Measurements from ENCODE around the gene RND1.

The RND1 gene

DNA sequence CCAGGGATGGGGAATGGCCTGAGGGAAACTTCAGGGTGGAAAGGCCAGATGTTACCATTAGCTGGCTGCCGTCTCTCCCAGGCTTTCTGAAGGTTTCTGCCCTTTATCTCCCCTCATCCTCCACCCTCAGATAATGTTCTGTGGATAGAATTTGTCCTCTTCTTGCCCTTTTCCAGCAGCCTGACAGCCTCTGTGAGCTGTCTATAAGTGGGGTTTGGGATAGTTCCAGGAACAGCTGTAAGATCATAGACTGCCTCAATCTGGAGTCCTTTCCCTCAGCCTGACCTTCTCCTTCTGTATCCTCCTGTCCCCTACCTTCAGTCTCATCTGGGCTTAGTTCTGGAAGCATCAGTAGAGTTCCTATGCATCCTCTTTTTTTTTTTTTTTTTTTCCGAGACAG is 2.8 kb upstream of the RND1 start:
- TF ChIP-seq, protein P1, sequence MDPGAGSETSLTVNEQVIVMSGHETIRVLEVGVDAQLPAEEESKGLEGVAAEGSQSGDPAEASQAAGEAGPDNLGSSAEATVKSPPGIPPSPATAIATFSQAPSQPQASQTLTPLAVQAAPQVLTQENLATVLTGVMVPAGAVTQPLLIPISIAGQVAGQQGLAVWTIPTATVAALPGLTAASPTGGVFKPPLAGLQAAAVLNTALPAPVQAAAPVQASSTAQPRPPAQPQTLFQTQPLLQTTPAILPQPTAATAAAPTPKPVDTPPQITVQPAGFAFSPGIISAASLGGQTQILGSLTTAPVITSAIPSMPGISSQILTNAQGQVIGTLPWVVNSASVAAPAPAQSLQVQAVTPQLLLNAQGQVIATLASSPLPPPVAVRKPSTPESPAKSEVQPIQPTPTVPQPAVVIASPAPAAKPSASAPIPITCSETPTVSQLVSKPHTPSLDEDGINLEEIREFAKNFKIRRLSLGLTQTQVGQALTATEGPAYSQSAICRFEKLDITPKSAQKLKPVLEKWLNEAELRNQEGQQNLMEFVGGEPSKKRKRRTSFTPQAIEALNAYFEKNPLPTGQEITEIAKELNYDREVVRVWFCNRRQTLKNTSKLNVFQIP (CRISPR knock-in tag; IDR thresholded peaks at IDR 0.05; ENCODE audit: borderline replicate concordance, low read depth), result no peak
- no peak for TF ChIP-seq GLIS3 (CRISPR knock-in tag; IDR thresholded peaks at IDR 0.05)
- no peak for TF ChIP-seq ZNF8 (CRISPR knock-in tag; IDR thresholded peaks at IDR 0.05)
- TF ChIP-seq TCF4 (CRISPR knock-in tag; IDR thresholded peaks at IDR 0.05; ENCODE audit: borderline replicate concordance), result no peak
- no peak for TF ChIP-seq ISL1 (CRISPR knock-in tag; IDR thresholded peaks at IDR 0.05)
- no peak for TF ChIP-seq ZFP30 (CRISPR knock-in tag; IDR thresholded peaks at IDR 0.05)
- TF ChIP-seq BACH2 (CRISPR knock-in tag; IDR thresholded peaks at IDR 0.05; ENCODE audit: borderline replicate concordance), result no peak
- no peak for TF ChIP-seq ZNF70 (CRISPR knock-in tag; IDR thresholded peaks at IDR 0.05)
- TF ChIP-seq, protein P2, sequence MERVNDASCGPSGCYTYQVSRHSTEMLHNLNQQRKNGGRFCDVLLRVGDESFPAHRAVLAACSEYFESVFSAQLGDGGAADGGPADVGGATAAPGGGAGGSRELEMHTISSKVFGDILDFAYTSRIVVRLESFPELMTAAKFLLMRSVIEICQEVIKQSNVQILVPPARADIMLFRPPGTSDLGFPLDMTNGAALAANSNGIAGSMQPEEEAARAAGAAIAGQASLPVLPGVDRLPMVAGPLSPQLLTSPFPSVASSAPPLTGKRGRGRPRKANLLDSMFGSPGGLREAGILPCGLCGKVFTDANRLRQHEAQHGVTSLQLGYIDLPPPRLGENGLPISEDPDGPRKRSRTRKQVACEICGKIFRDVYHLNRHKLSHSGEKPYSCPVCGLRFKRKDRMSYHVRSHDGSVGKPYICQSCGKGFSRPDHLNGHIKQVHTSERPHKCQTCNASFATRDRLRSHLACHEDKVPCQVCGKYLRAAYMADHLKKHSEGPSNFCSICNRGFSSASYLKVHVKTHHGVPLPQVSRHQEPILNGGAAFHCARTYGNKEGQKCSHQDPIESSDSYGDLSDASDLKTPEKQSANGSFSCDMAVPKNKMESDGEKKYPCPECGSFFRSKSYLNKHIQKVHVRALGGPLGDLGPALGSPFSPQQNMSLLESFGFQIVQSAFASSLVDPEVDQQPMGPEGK (CRISPR knock-in tag; IDR thresholded peaks at IDR 0.05; ENCODE audit: borderline replicate concordance), result no peak
- no peak for TF ChIP-seq SNAI2 (CRISPR knock-in tag; IDR thresholded peaks at IDR 0.05)
- TF ChIP-seq RARB (CRISPR knock-in tag; IDR thresholded peaks at IDR 0.05), result no peak
- TF ChIP-seq TOX (CRISPR knock-in tag; IDR thresholded peaks at IDR 0.05; ENCODE audit: borderline replicate concordance), result no peak
- ATAC-seq, result no peak

DNA sequence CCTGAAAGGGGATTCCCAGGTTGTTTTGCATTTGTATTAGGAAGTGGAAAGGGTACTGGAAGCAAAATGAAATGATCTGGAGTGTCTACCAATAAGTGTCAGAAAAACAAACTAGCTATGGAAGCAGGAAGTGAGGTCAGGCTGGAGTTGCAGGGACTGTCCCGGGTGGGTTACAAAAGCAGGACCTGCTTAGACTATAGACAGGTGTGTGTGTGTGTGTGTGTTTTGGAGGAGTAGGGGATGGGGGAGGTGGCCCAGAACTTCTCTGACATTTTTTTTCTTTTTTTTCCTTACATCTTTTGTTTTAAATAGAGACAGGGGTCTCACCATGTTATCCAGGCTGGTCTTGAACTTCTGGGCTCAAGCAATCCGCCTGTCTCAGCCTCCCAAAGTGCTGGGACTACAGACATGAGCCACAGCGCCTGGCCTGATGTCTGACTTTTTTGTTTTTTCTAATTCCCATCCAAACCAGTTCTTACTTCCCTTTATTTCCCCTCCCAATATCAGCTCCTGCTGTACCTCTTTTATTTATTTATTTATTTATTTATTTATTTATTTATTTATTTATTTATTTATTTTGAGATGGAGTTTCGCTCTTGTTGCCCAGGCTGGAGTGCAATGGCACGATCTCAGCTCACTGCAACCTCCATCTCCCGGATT is 512 bp upstream of the RND1 start:
- ATAC-seq, result peak; percentile 31
- TF ChIP-seq, protein P3, sequence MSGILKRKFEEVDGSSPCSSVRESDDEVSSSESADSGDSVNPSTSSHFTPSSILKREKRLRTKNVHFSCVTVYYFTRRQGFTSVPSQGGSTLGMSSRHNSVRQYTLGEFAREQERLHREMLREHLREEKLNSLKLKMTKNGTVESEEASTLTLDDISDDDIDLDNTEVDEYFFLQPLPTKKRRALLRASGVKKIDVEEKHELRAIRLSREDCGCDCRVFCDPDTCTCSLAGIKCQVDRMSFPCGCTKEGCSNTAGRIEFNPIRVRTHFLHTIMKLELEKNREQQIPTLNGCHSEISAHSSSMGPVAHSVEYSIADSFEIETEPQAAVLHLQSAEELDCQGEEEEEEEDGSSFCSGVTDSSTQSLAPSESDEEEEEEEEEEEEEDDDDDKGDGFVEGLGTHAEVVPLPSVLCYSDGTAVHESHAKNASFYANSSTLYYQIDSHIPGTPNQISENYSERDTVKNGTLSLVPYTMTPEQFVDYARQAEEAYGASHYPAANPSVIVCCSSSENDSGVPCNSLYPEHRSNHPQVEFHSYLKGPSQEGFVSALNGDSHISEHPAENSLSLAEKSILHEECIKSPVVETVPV (CRISPR knock-in tag; IDR thresholded peaks at IDR 0.05), result no peak
- TF ChIP-seq, protein P4, sequence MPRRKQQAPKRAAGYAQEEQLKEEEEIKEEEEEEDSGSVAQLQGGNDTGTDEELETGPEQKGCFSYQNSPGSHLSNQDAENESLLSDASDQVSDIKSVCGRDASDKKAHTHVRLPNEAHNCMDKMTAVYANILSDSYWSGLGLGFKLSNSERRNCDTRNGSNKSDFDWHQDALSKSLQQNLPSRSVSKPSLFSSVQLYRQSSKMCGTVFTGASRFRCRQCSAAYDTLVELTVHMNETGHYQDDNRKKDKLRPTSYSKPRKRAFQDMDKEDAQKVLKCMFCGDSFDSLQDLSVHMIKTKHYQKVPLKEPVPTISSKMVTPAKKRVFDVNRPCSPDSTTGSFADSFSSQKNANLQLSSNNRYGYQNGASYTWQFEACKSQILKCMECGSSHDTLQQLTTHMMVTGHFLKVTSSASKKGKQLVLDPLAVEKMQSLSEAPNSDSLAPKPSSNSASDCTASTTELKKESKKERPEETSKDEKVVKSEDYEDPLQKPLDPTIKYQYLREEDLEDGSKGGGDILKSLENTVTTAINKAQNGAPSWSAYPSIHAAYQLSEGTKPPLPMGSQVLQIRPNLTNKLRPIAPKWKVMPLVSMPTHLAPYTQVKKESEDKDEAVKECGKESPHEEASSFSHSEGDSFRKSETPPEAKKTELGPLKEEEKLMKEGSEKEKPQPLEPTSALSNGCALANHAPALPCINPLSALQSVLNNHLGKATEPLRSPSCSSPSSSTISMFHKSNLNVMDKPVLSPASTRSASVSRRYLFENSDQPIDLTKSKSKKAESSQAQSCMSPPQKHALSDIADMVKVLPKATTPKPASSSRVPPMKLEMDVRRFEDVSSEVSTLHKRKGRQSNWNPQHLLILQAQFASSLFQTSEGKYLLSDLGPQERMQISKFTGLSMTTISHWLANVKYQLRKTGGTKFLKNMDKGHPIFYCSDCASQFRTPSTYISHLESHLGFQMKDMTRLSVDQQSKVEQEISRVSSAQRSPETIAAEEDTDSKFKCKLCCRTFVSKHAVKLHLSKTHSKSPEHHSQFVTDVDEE (CRISPR knock-in tag; IDR thresholded peaks at IDR 0.05), result no peak
- TF ChIP-seq, protein P5, sequence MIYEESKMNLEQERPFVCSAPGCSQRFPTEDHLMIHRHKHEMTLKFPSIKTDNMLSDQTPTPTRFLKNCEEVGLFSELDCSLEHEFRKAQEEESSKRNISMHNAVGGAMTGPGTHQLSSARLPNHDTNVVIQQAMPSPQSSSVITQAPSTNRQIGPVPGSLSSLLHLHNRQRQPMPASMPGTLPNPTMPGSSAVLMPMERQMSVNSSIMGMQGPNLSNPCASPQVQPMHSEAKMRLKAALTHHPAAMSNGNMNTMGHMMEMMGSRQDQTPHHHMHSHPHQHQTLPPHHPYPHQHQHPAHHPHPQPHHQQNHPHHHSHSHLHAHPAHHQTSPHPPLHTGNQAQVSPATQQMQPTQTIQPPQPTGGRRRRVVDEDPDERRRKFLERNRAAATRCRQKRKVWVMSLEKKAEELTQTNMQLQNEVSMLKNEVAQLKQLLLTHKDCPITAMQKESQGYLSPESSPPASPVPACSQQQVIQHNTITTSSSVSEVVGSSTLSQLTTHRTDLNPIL (CRISPR knock-in tag; IDR thresholded peaks at IDR 0.05; ENCODE audit: low read depth), result no peak
- TF ChIP-seq SNAI2 (CRISPR knock-in tag; IDR thresholded peaks at IDR 0.05) (no peak), ZNF70 (CRISPR knock-in tag; IDR thresholded peaks at IDR 0.05) (no peak), BACH2 (CRISPR knock-in tag; IDR thresholded peaks at IDR 0.05; ENCODE audit: borderline replicate concordance) (no peak), ZFP3 (CRISPR knock-in tag; IDR thresholded peaks at IDR 0.05) (no peak), CSDC2 (CRISPR knock-in tag; IDR thresholded peaks at IDR 0.05) (no peak)
- TF ChIP-seq, protein P2 (CRISPR knock-in tag; IDR thresholded peaks at IDR 0.05; ENCODE audit: borderline replicate concordance), result no peak

DNA sequence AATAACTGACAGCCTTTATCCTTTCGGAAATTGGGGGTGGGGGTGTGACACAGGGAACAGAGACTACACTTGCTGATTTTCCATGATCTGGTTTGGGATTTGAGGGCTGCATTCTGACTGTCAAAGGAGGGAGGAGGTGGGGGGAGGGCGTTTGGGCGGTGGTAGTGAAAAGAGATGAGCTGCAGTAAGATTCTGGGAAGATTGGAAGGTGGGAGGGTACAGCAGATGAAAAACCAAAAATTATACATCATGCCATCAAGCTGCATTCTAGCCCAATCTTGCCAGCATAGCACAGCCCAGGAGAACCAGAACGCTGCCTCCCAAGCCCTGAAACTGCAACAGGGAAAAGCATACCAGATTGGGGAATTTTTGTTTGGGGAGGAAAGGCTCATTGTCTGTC is 2.4 kb downstream of the RND1 start:
- ATAC-seq, result no peak
- no peak for TF ChIP-seq SNAI2 (CRISPR knock-in tag; IDR thresholded peaks at IDR 0.05)
- TF ChIP-seq CSDC2 (CRISPR knock-in tag; IDR thresholded peaks at IDR 0.05), result no peak
- TF ChIP-seq, protein P2 (CRISPR knock-in tag; IDR thresholded peaks at IDR 0.05; ENCODE audit: borderline replicate concordance), result no peak
- TF ChIP-seq, protein P4 (CRISPR knock-in tag; IDR thresholded peaks at IDR 0.05), result no peak
- TF ChIP-seq ARNTL (CRISPR knock-in tag; IDR thresholded peaks at IDR 0.05; ENCODE audit: borderline replicate concordance, low read depth), result no peak
- no peak for TF ChIP-seq BACH2 (CRISPR knock-in tag; IDR thresholded peaks at IDR 0.05; ENCODE audit: borderline replicate concordance)
- TF ChIP-seq RARB (CRISPR knock-in tag; IDR thresholded peaks at IDR 0.05), result no peak
- TF ChIP-seq ZNF70 (CRISPR knock-in tag; IDR thresholded peaks at IDR 0.05), result no peak

Measured in SK-N-SH treated with all-trans-retinoic acid at 6 μM for 48 hours (cell line).